Stimulated activated CD8-positive, alpha-beta memory T cell treated with anti-CD3 and anti-CD28 coated beads, Interleukin-12 subunit alpha, Interleukin-12 subunit beta, amount 100 ng/mL, for 24 hours (primary cell): ENCODE results near the gene UPF1.

ENCODE experiments used
- DNase-seq: peaks from one replicate; pipeline ENCODE4 v3.0.0-alpha.2; 2020; ENCODE audit errors: extremely low read depth

Gene UPF1

DNA sequence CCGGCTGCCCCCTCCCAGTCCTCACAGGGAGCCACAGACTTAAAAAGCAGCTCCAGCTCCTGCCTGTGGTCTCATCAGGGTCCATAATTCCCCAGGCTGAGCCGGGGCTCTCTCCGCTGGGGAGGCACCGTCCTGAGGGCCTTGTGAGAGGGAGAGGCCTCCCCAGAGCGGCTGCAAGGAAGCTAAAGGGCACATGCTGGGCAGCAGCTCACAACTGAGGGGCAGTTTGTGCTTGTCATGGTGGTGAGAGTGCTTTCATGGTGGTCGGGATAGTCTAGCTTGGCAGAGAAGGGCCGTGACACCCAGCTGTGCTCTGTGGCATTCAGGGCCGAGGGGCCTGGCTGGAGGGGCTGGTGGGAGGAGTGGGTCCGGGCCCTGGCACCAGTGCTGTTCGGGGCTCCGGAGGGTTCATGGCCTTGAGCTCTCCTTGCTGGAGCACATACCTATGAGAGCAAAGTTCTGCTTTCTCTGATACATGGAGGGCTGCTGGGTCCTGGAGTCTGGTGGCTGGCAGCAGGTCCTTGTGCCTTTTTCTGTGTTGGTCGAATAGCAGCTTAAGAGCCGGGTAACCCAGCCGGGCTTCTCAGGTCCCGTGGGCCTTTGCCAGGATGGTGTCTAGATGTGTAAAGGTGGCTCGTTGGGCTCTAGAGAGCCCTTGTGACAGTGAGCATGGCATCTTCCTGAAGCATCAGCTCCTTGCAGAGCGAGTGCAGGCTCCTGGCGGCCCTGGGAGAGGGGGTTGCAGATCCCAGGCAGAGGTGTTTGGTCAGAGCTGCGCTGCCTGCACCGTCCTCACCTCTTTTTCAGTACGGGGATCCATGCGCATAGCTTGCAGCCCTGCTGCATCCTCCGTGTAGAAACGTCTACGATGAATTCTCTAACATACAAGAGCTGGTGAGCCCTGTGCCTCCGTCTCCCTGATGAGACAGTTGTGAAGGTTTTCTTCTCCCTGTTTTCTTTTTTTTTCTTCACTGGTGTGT lies 8.8 kb downstream of the UPF1 start:
- no peak for DNase-seq

DNA sequence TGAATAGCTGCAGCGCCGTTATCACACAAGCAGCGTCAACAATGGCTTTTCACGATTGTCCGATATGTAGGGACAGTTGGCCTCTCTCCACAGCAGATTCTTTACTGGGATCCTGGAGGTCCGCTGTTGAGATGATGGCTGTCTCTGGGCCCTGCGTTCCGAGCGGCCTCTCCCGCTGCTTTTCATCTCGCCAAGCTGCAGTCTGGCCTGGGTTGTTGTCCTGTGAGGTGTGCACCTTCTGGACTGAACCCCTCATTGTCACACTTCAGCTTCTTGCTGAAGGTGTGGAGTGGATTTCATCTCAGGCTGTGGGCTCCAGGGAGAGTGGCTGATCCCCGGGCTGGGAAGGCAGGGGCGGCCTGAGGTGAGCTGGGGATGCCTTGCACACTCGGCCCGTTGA lies 9.6 kb downstream of the UPF1 start:
- no peak for DNase-seq

DNA sequence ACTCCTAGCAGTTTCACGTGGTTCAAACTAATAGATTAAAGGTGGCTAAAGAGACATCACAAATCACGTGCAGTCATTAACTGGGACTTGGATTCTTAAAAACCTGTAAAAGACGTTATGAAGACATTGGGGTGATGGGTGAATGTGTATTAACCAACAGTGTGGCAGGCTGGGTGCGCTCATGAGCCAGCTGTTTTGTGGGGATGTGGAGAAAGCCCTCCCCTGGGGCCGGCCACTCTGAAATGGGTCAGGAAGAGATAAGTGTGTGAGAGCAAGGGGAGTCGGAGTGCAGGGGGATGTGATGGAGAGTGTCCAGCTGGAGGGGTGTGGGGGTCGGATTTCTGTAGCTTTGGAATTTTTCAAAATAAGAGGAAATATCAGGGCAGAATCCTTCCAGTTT lies 10.4 kb downstream of the UPF1 start:
- DNase-seq: no peak

DNA sequence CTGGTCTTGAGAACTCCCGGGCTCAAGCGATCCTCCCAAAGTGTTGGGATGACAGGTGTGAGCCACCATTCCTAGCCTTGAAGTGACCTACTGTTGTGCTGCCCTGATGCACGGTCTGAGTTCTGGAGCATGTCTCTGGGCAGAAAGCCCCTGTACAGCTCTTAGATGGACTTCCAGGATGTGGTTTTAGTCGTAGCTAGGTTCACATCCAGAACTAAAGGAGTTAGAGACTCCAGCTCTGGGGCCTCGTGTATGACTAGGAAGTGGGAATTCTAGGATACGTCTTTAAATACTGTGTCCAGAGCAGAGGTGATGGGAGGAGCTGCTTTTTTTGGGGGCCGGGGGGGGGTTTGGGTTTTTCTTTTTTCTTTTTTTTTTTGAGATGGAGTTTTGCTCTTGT lies 12.2 kb downstream of the UPF1 start:
- DNase-seq: no peak

DNA sequence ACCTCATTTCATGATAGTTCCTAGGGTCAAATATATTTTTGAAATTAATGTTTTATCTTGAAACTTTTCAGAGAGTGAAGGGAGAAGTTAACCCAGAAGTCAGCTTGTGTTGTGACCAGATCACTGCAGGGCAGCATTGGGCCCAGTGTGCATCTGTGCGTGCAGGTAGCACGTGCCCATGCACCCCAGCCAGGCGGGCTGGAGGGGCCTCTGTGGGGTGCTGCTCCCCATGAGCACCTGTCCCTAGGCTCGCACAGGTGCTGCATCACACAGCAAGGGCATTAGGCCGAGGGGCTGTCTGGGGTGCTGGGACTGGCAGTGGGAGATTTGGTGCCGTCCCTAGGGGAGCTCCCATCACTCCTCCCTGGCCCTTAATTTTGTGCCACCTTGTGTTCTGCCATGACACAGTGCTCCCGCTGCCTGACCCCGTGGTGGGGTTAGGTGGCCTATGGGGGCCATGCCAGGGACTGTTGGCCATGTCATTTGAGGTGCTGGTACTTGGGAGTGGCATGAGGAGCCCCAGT lies 13.1 kb downstream of the UPF1 start:
- no peak for DNase-seq

DNA sequence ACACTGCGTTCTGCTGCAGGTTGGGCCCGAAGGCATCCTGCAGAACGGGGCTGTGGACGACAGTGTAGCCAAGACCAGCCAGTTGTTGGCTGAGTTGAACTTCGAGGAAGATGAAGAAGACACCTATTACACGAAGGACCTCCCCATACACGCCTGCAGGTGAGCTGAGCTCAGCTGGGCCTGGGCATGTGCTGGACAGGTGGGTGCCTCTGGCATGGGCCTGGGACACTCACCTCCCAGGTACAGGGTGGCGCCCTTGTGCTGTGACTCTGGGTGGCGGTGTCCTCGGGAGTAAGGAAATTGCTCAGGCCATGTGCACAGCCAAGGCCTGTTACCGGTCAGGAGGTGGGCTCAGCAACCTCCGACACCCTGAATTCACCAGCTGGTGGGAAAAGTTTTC lies 14.2 kb downstream of the UPF1 start:
- no peak for DNase-seq

DNA sequence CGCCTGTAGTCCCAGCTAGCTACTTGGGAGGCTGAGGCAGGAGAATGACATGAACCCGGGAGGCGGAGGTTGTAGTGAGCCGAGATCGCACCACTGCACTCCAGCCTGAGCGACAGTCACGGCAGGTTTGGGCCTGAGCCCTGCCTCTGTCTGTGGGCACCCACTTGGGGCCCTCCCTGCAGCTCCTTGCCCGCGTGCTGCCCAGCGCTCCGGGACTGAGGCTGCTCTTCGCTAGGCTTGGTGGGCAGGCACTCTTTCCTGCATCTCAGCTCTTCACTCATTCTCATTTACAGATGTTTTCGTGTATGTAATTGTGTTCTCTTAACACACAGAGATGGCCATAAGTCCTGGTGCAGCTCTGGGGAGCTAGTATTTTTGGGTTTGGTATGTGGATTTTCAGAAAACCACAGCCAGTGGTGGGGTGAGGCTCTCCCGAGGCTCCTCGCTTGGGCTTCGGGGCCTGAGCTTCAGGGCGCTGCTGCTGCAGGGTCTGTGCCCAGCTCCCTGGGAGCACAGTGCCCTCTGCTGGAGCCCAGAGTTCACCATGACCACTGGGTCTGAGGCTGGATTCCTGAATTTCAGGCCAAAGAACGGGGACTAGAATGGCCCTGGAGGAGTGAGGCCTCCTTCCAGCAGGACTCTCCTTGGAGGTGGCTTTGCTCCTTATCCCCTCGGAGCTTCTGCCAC lies 15.2 kb downstream of the UPF1 start:
- DNase-seq: no peak

DNA sequence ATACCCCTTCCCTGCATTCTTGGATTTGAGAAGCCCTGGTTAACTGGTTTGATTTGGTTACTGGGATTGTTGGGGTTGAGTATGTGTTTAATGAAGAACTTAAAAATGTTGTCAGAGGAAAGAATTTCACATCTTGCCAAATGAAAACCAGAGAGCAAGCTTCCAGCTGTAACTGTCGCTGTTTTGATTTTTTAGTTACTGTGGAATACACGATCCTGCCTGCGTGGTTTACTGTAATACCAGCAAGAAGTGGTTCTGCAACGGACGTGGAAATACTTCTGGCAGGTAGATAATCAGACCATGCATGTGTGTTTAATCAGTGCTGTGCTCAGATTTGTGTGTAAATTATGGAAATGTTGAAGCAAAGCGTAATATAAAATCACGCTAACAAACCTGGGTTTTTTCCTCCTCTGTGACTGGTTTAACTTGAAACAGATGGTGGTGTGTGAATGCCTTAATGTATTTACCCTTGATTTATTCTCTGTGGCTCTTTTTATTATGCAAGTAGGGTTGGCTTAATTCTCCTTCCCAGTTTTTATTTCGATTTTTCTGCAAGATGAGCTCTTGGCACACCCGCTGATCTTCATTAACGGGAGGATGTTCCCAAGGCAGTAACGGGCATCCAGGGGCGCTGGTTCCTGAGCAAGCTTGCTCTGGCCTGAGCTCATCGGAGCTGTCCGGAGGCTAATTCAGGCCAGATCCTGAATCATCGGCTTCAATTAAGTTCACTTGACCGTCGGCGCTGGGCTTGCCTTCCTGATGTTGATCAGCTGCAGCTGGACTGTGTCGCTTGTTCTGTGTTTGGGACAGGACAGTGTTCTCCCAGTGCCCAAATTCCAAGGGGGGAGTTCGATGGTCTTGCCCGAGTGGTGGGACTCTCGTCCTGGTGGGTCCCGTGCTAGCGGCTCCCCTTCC lies 16.0 kb downstream of the UPF1 start:
- no peak for DNase-seq

DNA sequence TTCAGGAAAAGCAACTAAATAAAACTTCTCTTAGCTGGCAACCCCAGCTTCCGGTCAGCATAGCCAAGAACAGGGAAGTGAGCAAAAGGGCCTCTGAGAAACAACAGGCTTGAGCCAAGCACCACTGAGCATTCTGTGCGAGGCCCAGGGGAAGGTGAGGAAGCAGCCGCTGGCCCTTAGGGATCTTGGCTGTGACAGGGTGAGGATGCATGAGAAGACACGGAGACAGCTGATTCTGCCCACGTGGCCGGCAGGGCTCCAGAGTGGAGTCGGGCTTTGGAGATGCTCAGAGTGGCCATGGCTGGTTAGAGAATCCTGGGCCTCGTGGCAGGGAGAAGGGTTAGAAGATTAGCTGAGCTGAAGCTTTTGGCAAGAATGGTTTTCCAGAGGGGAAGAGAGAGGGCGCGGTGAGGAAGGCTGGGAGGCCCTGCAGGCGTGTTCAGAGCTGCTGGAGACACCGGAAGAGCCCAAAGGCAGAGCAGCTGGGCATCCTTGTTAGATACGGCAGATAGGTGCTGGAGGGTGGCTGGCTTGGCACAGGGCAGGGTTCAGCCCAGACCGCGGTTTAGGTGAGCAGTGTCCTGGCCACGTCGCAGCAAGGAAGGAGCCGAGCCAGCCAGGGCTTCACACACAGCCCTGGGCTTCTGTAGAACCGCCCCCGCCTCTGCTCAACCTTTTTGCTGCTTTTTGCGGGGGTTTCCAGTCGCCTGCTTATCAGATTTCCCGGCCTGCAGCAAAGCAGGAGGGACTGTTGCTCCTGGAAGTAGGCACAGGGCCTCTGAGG lies 17.3 kb downstream of the UPF1 start:
- DNase-seq: no peak

DNA sequence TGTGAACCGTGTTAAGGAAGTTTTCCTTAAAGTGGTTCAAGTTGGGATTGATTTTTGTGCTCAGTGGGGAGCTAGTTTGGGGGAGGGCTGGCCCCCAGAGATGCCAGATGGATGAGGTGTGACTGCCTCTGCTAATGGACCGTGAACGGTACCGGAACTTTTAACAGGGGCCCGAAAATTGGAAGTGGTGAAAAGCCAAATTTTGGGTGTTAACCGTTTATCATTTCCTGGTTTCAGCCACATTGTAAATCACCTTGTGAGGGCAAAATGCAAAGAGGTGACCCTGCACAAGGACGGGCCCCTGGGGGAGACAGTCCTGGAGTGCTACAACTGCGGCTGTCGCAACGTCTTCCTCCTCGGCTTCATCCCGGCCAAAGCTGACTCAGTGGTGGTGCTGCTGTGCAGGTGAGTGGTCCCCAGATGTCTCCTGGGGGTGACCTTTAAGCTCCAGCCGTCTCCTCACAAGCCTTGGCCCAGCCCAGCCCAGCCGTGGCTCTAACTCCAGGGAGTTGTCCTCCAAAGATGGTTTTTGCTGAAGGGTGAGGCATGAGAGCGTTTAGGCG lies 18.2 kb downstream of the UPF1 start:
- DNase-seq: no peak

DNA sequence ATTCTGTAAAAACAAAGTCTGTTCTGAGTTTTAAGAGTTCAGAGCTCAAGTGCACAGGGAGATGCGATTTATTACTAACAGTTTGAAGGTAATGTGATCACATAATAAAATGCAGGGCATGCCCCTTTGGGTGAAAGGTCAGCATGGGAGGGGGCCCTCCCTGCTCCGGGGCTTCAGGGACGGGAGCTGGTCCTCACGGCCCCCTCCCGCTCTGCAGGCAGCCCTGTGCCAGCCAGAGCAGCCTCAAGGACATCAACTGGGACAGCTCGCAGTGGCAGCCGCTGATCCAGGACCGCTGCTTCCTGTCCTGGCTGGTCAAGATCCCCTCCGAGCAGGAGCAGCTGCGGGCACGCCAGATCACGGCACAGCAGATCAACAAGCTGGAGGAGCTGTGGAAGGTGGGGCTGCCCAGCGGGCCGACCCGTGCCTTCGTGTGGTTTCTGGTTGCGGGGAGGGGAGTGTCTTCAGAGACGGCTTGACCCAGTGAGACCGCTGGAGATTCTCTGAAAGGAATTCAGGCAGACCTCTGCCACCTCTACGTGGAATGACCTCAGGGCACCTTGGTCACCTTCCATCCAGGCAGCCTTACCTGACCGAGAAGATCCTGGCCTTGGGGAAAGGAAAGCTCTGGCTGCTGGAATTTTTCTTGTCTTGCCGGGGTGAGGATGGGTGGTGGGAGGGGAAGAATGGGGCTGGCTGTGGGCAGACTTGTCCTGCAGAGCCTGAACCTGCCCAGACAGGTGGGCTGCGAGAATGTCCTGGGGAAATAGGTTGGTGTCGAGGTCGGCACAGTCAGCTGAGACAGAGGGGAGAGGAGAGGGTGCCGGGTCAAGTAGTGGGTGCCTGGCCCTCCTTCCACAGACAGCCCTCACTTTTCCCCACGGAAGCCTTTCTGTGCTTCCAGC lies 19.0 kb downstream of the UPF1 start:
- no peak for DNase-seq

DNA sequence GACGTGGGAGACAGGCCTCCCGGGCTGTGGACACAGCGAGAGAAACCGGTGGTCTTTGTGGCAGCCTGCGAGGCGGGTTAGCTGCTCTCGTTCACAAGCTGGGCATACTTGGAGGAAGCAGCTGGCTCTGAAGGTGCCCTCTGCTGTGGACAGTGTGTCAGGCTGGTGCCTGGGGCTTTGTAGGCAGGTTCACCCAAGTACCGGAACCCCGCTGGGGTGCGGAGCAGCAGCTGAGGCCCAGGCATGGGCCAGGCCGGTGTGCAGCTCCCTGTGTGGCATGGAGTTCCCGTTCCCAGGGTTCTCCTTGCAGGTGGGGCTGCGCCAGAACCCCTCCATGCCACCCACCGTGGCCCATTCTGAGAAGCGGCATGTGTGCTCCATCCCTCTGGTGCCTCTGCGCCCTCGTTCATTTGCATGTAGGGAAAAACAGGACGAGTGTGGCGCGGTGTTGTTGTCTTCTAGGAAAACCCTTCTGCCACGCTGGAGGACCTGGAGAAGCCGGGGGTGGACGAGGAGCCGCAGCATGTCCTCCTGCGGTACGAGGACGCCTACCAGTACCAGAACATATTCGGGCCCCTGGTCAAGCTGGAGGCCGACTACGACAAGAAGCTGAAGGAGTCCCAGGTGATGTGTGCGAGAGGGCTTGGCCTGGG lies 20.0 kb downstream of the UPF1 start:
- DNase-seq: no peak

DNA sequence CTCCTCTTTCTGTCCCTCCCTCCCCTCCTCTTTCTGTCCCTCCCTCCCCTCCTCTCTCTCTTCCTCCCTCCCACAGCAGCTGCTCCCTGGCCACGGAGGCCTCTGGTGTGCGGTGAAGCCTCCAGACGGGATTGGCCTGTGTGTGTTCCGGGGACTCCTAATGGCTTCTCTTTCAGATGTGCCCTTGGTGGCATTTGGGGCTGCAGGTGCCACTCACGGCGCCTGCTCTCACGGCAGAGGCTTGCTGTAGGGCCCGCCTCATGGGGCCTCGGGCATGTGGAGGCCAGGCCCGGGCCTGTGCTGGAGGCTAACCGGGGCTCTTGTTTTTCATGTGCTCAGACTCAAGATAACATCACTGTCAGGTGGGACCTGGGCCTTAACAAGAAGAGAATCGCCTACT lies 20.9 kb downstream of the UPF1 start:
- DNase-seq: no peak

DNA sequence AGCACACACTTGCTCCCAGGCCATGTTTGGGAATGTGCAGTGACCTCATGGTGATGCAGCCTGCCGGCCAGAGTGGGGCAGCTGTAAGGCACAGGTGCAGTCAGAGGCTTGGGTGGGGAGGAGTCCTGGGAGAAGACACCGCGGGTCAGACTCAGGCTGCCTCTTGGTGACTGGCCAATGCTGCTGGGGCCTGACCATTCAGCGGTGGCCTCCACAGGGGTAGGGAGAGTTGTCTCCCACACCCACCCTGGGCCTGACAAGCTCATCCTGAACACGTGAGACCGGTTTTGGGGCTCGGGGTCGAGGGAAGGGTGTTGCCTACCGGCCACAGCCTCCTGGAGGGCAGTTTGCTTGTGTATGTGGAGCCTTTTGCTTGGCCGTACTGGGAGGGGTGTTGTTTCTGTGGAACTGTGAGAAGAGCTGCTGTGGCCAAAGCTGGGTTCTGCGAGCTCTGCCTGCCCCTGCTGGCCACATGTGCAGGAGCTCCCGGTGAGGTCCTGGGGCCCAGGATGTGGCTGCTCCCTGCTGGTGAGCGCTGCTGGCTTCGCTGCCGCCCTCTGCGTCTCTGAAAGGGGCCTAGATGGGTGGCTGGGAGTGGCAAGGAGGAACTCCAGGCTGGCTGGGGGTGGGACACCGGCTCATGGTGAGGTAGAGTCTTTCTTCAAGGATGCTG lies 22.1 kb downstream of the UPF1 start:
- DNase-seq: no peak

DNA sequence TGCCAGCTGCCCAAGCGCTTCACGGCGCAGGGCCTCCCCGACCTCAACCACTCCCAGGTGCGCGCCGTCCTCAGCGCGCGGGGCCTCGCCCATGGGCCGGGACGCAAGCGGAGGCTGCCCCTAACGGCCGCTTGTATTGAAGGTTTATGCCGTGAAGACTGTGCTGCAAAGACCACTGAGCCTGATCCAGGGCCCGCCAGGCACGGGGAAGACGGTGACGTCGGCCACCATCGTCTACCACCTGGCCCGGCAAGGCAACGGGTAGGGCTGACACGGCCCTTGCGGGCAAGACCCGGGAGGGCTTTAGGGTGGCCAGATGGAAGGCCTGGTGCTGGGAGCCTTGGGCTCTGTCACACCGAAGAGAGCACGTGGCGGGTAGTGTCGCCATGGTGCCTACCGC lies 23.2 kb downstream of the UPF1 start:
- no peak for DNase-seq

DNA sequence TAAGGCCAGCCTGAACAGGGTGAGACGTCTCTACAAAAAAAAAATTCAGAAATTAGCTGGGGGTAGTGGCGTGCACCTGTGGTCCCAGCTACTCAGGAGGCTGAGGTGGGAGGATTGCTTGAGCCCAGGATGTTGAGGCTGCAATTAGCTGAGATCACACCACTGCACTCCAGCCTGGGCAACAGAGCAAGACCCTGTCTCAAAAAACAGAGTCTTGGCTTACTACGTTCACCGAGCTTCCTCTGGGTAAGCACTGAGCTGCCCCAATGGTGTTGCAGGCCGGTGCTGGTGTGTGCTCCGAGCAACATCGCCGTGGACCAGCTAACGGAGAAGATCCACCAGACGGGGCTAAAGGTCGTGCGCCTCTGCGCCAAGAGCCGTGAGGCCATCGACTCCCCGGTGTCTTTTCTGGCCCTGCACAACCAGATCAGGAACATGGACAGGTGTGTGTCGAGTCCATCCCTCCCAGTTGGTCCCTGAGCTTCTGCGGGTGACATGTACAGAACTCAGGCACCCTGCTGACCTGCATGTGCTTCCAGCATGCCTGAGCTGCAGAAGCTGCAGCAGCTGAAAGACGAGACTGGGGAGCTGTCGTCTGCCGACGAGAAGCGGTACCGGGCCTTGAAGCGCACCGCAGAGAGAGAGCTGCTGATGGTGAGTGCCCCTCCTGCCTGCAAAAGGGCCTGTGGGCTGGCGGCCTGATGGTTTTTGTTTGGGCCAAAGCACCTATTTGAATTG lies 24.1 kb downstream of the UPF1 start:
- DNase-seq: no peak

DNA sequence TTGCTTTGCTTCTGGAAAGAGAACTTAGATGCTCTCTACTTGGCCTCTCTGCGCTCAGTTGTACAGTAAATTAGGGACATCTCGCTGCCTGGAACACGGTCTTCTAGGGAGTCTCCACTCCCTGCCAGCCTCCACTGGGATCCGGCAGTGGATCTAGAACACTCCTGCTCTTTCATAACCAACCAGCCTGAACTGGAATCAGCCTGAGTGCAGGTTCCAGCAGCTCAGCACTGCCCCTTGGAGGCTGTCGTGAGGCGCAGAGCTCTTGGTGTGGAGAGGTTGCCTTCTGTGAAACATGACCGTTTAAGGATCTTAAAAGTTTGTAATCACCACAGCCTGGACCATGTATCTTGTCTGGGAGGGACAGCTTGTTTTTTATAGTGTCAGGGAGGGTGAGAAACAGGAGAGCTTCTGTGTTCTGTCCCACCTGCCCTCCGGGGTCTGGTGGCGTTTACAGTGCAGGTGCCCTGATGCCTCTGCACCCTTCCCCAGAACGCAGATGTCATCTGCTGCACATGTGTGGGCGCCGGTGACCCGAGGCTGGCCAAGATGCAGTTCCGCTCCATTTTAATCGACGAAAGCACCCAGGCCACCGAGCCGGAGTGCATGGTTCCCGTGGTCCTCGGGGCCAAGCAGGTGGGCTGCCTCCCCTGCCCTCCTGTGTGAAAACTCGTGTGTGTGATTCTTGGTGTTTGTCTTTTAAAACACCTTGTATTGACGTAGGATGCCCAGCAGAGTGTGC lies 24.8 kb downstream of the UPF1 start:
- DNase-seq: no peak
